ENCODE measurements around the gene WDR35. TPM values are rescaled to one million over a fixed set of nuclear protein-coding genes. Genes with fewer than 3 reads are reported as not detected.

The WDR35 gene
- total RNA-seq, 1 experiment from 2014 or later, result 16.7 TPM

- H2BK12ac ChIP-seq (ENCODE audit: insufficient read length, low read depth, low read length), result no peak within 1 kb of the TSS
- H3K4me2 ChIP-seq (ENCODE audit: insufficient read depth, insufficient read length, low read length), result peak within 1 kb of the TSS; percentile 79
- no peak within 1 kb of the TSS for H3K23ac ChIP-seq (ENCODE audit: insufficient read length, low read depth, low read length)
- H3K9ac ChIP-seq (ENCODE audit: extremely low read depth, insufficient read length, low read length), result peak within 1 kb of the TSS; percentile 30
- Mint-ChIP-seq H3K27ac (peak within 1 kb of the TSS in 1 of 3 experiments; percentile 76; a peak in 2 of 7 replicates), H3K27me3 (ENCODE audit: low read depth) (peaks cover 23% of the 10 kb centered on the region), H3K4me1 (peaks cover 15 to 22% of the 10 kb centered on the region in 2 experiments), H3K36me3 (ENCODE audit: insufficient read depth in 1 of 3, low read depth in 3 of 3) (peaks cover 0 to 6% (median 5%) of the 10 kb centered on the region in 3 experiments; a peak in 5 of 7 replicates), H3K9me3 (peaks cover 6 to 8% of the 10 kb centered on the region in 2 experiments; a peak in 4 of 5 replicates), H3K4me3 (peak within 1 kb of the TSS; percentile 71 to 83)
- no peaks in the 10 kb centered on the region; the same call in 1 of the 2 replicates for H3K27me3 ChIP-seq (ENCODE audit: insufficient read depth, low read length)
- WGBS (ENCODE audit: extremely low coverage, insufficient read length, low lambda C conversion rate), result no CpG with 5 or more reads among the region's 87 CpGs
- H2AK5ac ChIP-seq (ENCODE audit: insufficient read length, low read length), result no peak within 1 kb of the TSS
- H3K14ac ChIP-seq (ENCODE audit: insufficient read depth, low read length), result peak within 1 kb of the TSS; percentile 83
- H4K5ac ChIP-seq (ENCODE audit: insufficient read length, low read depth, low read length), result no peak within 1 kb of the TSS
- peaks cover 12% of the 10 kb centered on the region for H3K23me2 ChIP-seq (ENCODE audit: insufficient read length, low read depth, low read length, poor library complexity, severe bottlenecking)
- no peak within 1 kb of the TSS for H4K91ac ChIP-seq (ENCODE audit: insufficient read length, low read depth, low read length)
- no peak within 1 kb of the TSS for H2BK120ac ChIP-seq (ENCODE audit: low read depth, low read length, poor library complexity, severe bottlenecking)
- no peak within 1 kb of the TSS for H3K4ac ChIP-seq (ENCODE audit: low read depth, low read length)
- H2BK20ac ChIP-seq (ENCODE audit: low read depth, low read length, poor library complexity, severe bottlenecking), result no peak within 1 kb of the TSS
- no peaks in the 10 kb centered on the region for H3K9me3 ChIP-seq (ENCODE audit: control insufficient read depth, low read depth, low read length)
- DNase-seq, result peak; percentile 68
- H3K18ac ChIP-seq (ENCODE audit: insufficient read length, low read depth, low read length), result peak within 1 kb of the TSS; percentile 53
- no peak for TF ChIP-seq CTCF (conservative IDR thresholded peaks at IDR 0.05)
- H3T11ph ChIP-seq (ENCODE audit: low read length), result no peak within 1 kb of the TSS
- H3K79me1 ChIP-seq (ENCODE audit: insufficient read depth, low read depth, low read length, poor library complexity, severe bottlenecking), result no peaks in the 10 kb centered on the region
- H3K4me1 ChIP-seq (ENCODE audit: insufficient read depth, low read length), result peaks cover 4% of the 10 kb centered on the region; the same call in 1 of the 2 replicates
- H3K79me2 ChIP-seq (ENCODE audit: insufficient read depth, low read length), result no peaks in the 10 kb centered on the region
- no peak within 1 kb of the TSS for H2BK5ac ChIP-seq (ENCODE audit: insufficient read length, low read length)
- no peak within 1 kb of the TSS for H3K56ac ChIP-seq (ENCODE audit: insufficient read length, low read depth, low read length)
- no peak within 1 kb of the TSS for H2AFZ ChIP-seq (ENCODE audit: low read length)
- no peaks in the 10 kb centered on the region for H4K20me1 ChIP-seq (ENCODE audit: control insufficient read depth, insufficient read depth, insufficient read length)
- no peak within 1 kb of the TSS for H3K27ac ChIP-seq (ENCODE audit: insufficient read length, low read depth, low read length)
- no peak within 1 kb of the TSS for H4K8ac ChIP-seq (replicated peaks; ENCODE audit: insufficient read length, low read depth, low read length)
- no peak within 1 kb of the TSS for H2BK15ac ChIP-seq (ENCODE audit: low read depth, low read length)
These were observed 22.6 kb upstream of the WDR35 start, which contains the start of gene MATN3 for GRCh38 chr2:20012282-20013125. Gene MATN3 (minus strand): TSS chr2:20012668. CDS start chr2:20012631, 37 bp downstream.

Data from H9 (cell line).